ENCODE measurements around the gene FITM1.

Gene FITM1, protein sequence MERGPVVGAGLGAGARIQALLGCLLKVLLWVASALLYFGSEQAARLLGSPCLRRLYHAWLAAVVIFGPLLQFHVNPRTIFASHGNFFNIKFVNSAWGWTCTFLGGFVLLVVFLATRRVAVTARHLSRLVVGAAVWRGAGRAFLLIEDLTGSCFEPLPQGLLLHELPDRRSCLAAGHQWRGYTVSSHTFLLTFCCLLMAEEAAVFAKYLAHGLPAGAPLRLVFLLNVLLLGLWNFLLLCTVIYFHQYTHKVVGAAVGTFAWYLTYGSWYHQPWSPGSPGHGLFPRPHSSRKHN

DNA sequence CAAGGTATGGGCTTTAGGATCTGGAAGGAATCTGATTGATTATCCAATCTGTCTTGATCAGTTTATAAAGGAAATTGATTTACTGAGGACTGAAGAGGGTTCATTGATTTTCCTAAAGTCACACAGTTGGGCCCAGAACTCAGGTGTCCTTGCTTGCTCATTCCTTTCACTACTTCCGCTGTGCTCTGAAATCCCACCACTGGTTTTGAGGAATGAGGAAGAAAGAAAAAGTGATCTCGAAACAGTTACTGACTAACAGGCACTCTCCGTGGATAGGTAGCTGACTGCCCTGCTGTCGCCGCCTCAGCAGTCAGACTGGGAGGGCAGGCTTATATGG, at the start of gene FITM1:
TSS of gene FITM1 (plus strand) at position 280 of the 337 bp plus-strand sequence. CDS start 905 bp downstream, outside the sequence.
- in situ Hi-C loops (cut with MboI; ENCODE audit: low sequenced_read_pairs): no loop called here

DNA sequence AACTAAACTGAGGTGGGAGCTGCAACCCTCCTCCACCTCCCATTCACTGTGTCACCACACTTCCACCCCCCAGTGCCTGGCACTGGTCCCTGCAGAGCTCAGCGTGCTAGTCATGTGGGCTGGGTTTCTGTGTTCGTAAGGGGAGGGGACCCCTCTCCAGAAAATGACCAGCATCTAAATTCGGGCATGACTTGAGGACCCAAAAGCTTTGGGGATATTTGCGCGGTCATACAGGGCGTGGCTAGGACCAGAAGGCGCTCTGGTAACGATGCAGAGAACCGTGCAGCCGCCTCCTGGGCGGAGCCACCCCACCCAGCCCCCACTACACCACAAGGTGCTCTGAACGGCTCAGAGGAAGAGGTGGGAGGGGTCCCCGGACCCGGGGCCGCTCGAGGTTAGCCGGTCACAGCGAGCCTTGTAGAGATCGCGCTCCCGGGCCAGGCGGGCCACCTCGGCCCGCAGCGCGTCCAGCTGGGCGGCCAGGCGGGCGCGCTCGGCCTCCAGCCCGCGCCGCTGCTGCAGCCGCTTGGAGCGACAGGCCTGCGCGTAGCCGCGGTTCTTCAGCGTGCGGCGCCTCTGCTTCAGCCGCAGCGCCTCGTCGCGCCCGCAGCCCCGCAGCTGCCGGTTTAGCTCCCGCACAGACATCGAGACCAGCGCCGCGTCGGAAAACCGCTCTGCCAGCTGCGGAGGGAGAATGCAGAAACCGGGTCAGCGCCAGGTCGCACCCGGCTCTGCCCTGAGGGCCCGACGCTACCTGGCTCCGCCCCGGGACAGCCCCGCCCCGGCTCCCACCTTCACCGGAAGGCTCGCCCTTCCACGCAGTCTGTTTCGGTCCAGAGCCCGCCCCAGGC, 49.3 kb upstream of the FITM1 start:
- in situ Hi-C loops (cut with MboI; ENCODE audit: low sequenced_read_pairs): no loop called here

DNA sequence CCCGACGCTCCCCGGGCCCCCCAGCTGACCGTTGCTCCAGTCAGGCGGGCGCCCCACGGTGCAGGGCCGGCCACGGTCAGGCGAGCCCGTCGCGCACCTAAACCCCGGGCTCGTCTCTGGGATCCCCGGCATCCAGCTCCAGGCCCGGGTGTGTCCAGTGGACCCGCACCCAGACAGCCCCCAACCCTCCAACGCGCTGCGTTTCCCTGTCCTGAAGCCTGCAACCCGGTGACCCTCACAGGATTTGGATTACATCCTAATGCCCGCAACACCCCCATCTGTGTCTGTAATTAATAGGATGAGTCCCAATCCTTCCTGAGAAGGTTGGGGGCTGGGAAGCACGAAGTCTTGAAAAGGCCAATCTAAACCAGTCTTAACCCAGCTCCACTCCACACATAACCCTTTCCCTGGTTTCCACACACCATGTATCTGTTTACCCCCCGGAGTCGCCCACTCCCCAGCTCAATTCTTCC, 48.7 kb upstream of the FITM1 start:
- in situ Hi-C loops (cut with MboI; ENCODE audit: low sequenced_read_pairs): no loop called here

DNA sequence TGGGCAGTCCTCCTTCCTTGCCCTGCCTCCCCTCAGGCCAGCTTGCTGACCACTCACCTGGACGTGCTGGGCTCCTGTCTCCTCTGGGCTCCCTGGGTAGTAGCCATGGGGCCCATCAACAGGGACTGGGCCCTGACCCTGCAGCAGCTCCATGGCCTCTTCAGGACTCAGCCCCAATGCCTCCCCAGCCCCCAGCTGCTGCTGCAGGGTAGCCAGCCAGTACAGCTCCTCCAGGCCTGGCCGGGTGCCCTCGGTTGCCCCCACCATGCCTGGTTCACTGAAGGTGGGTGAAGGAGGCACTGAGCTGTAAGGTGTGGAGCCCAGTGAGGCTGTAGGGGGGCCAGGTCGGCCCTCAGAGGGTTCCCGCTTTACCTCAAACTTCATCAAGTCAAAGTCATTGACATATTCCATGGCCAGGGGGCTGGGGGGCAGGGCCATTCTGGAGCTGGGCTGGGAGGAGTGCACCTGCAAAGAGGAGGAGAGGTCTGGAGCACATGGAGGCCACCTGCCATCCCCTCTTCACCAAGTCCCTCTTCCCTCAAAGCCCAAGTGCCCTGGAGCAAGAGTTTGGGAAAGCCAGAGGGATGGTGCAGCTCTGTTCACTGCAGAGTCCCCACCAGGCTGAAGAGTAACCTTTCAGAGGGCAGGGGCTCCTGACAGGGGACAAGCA, 47.9 kb upstream of the FITM1 start:
- in situ Hi-C loops (cut with MboI; ENCODE audit: low sequenced_read_pairs): no loop called here

DNA sequence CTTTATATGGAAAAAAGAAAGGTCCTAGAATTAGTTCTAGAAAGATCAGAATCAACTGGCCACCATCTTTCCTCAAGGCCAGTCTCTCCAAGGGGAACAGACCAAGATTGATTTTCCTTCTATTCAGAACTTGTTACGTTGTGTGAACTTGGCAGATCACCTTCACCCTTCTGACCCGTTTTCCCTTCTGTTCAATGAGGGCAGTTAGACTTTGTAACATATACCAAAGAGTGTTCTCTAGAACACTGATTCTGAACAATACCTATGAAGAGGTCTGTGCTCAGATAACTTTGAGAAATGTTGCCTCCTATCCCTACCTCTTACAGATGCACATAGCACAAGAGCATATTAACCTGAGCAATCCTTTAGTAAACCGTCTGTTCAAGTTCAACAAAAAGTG, 47.0 kb upstream of the FITM1 start:
- in situ Hi-C loops (cut with MboI; ENCODE audit: low sequenced_read_pairs): no loop called here

DNA sequence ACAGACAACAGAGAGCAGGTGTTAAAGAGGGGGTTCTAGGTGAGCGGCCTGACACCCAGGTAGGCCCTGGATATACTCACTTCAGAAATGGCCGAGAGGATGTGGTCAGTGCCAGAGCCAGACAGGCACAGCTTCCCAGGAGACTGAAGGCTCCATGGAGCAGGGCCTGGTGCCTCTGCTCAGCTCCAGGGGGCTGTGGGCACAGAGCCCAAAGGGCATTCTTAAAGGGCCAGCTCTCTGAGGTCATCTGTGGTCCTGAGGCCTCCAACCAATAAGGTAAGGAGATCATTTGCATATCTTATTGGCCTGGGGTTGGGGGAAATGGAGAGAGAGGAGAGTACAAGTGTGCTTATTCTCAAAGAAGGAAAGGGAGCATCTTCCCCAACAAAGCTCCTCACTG, 46.0 kb upstream of the FITM1 start:
- in situ Hi-C loops (cut with MboI; ENCODE audit: low sequenced_read_pairs): no loop called here

DNA sequence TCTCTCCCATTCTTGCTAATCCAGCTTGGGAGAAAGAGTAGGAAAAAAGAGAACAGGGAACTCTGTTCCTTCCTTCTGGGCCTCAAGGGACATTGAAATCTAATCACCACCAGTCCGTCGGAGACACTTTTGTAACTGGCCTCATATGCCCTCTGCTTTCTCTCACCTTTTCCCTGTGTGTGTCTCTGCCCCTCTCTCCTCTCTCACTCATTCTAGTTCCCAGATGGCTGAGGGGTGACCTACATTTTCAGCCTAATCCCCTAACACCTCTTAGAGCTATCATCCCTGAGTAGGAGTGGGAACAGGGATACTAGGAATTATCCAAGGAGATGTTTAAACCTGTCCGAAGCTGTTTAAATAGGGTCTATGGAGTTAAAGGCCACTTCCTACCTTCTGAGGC, 45.2 kb upstream of the FITM1 start:
- in situ Hi-C loops (cut with MboI; ENCODE audit: low sequenced_read_pairs): no loop called here

DNA sequence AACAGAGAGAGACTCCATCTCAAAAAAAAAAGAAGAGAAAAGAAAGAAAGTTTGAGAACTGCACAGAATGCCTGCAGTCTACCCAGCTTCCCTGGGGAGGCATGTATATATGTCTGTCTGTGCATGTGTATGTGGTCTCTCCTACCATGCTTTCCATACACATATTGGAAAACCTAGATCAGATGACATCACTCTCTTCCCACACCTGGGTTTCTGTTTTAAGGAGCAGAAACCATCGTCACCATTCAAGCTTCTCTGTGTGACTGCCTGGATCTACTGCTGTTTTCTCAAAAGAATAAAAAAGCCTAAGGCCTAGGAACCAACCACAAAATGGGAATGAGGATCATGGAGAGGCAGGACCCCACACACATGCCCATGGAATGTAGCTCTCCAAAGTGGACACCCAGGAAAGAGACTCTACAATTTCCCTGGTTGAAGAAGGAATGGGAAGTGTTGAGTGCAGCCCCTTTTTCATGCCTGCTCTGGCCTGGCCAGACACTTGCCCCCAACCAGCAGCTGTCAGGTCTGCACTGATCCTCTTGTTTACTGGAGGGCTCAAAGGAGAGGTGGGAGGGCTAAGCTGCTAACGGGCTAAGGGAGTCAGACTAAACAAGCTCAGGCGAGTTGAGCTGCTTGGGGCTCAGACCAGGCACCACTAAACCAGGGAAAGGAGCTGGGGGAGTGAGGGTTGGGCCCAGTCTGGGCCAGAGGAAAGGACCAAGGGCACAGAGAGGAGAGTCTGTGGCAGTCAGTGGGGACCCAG, 44.1 kb upstream of the FITM1 start:
- in situ Hi-C loops (cut with MboI; ENCODE audit: low sequenced_read_pairs): no loop called here

DNA sequence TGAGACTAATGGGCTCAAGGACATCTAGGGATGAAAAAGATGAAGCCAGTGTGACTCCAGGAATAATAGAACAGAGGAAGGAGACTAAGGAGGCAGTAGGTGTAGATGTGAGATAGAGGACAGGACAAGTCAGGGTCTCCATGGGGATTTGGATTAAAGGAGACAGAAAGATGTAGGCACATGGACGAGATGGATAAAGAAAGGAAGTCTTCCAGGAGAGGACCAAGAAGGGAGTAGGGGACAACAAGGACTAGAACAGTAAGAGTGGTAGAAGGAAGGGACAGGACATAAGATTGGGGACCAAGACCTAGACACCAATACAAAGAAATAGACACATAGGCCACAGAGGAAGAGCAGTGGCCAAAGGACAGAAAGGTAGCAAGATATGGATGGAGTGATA, 43.5 kb upstream of the FITM1 start:
- in situ Hi-C loops (cut with MboI; ENCODE audit: low sequenced_read_pairs): no loop called here

DNA sequence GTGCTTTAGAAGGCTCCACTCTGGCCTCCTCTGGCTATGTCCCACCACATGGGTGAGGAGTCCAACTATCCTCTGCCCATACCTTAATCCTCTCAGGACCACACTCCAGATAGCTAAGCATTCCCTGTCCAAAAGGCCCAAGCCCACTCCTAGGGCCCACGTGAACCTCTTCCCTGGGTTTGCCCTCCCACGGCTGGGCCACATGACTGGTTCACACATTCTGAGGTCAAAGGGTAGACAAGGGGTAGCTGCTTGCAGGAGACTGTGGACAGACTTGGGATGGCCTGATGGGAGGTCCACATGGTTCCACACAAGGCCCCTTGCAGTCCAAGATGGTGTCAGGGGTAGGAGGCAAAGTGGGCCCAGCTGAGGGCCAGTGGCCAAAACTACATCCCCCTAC, 42.4 kb upstream of the FITM1 start:
- in situ Hi-C loops (cut with MboI; ENCODE audit: low sequenced_read_pairs): no loop called here

DNA sequence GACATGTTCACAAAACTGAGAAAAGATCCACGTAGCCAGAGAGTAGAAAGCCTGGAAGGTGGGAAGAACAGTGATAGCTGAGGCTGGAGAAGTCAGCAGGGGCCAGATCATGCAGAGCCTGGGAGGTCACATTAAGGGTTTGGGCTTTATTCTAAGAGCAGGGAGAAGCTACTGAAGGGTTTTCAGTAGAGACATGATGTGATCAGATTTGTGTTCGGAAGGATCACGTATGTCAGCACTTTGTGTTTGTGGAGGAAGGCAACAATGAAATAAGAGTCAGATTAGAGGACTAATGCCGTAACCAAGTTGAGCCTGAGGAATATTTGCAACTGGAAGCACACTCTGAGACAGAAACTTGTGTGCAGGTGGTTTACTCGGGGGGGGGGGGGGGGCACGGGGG, 40.6 kb upstream of the FITM1 start:
- in situ Hi-C loops (cut with MboI; ENCODE audit: low sequenced_read_pairs): no loop called here

DNA sequence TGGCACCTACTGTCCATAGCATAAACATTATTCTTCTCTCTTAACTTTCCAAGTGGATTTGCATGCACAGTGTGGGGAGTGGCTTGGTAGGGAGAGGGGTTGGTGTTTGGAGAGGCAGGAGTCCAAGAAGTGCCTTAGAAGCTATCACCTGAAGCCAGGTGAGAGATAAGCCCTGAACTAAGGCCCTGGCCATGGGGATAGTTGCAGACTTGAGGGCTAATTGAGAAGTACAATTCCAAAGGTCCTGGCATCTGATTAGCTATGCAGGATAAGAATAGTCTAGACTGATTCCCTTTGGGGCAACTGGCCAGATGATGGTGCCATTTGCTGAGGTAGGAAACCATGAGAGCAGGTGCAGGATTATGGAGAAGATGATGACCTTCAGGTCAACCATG, 38.4 kb upstream of the FITM1 start:
- in situ Hi-C loops (cut with MboI; ENCODE audit: low sequenced_read_pairs): no loop called here

DNA sequence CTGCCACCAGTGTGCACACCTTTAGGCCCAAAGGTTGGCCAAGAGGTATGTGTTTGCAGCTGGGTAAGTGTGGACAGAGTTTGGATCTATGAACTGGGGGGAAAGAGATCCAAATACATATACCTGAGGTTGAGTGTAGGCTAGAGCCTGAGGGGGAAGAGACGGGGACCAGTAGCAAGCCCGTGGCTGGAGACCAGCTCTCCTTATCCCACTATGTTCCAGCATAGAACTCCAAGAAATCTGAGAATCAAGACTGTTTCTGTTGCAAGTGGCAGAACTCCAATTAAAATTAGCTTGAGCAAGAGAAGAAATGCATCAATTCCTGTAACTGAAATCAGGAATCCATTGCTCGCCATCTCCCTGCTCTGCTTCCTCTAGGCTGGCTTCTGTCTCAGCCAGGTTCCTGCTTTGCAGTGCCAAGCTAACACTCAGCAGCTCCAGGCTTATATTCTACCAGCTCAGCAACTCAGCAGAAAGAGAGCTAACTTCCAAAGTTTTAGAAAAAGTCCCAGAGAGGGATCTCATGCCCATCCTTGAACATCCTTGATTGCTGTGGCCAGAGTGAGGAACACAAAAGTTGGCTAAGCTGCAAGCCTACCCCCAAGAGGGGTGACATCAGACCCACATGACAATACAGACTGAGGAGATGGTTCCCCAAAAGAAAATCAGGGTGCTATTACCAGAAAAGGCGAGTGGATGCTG, 37.8 kb upstream of the FITM1 start:
- in situ Hi-C loops (cut with MboI; ENCODE audit: low sequenced_read_pairs): no loop called here

DNA sequence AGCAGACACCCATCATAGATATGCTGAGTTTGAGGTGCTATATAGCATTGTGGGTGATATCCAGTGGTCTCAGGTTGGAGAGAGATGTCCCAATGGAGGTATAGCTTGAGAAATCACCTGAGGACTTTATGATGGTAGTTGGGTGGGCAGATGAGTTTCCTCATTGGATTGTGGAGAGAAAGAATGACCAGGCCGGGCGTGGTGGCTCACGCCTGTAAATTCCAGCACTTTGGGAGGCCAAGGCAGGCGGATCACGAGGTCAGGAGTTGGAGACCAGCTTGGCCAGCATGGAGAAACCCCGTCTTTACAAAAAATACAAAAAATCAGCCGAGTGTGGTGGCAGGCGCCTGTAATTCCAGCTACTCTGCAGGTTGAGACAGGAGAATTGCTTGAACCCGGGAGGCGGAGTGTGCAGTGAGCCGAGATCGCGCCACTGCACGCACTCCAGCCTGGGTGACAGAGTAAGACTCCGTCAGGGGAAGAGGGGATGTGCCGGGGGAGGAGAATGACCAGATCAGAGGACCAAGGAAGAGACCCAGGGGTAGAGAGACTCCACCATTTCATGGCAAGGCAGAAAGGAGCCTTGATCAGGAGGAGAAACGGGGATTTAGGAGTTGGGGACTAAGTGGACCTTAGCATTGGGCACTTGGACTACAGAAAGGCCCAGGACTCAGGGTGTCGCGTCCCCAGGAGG, 37.1 kb upstream of the FITM1 start:
- in situ Hi-C loops (cut with MboI; ENCODE audit: low sequenced_read_pairs): no loop called here

DNA sequence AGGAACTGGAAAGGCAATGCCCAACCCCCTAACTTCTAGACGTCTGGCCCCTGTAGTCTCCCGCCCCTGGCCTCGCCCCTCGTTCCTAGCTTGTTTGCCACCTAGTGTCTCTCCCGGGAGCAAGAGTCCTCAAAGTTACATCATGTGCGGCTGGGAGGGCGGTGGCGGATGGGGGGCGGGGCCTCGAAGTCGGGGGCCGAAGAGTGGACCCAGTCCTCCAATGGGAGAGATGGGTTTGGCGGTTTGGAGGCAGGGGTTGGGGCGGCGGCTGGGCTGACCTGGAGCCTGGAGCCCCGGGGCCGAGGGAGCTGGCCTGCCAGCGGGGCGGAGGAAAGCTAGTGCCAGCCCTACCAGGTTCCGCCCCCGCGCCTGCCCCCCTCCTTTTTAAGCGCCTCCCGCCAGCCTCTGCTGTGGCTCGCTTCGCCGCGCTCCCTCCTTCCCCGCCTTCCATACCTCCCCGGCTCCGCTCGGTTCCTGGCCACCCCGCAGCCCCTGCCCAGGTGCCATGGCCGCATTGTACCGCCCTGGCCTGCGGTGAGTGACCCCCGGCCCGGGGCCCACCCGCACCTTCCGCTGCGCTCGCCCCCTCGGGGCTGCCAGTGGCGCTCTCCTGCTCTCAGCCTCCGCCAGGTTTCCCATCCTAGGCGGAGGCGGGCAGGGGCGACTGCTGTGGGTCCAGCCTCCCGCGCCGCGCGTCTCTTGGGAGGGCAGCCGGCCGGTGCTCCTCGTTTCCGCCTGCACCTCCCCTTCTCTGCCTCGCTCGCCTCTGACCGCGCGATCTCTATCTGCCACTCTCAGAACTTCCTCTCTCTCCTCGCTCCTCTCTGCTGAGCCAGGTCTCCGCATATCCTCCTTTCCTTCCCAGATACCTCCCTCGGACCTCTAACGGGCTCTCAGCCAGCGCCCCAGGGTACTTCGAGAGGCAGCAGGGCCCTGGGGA, 36.3 kb upstream of the FITM1 start, which contains the start of gene PCK2:
TSS of gene PCK2 (plus strand) at position 411 of the 940 bp plus-strand sequence. CDS start at position 506, 95 bp downstream.
- in situ Hi-C loops (cut with MboI; ENCODE audit: low sequenced_read_pairs): no loop called here

DNA sequence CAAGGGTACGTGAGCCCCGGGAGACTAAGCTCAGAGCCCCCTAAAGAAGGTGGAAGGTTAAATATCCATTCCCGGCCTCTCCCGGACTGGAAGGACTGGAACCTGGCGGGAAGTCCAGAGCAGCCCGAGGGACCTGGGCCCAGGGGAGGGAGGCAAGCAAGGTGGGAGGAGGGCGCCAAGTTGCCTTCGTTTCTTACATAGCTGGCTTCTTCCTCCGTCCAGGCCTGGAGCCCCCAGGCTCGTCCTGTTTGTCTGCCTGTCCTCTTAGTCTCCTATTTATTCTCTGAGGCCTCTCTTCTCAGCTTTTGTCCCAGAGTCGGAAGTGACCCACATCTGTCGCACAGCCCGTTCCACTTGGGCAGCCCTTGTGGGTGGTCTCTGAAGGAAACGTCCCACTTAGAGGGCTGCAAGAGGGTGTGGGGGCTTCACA, 35.6 kb upstream of the FITM1 start:
- in situ Hi-C loops (cut with MboI; ENCODE audit: low sequenced_read_pairs): no loop called here

DNA sequence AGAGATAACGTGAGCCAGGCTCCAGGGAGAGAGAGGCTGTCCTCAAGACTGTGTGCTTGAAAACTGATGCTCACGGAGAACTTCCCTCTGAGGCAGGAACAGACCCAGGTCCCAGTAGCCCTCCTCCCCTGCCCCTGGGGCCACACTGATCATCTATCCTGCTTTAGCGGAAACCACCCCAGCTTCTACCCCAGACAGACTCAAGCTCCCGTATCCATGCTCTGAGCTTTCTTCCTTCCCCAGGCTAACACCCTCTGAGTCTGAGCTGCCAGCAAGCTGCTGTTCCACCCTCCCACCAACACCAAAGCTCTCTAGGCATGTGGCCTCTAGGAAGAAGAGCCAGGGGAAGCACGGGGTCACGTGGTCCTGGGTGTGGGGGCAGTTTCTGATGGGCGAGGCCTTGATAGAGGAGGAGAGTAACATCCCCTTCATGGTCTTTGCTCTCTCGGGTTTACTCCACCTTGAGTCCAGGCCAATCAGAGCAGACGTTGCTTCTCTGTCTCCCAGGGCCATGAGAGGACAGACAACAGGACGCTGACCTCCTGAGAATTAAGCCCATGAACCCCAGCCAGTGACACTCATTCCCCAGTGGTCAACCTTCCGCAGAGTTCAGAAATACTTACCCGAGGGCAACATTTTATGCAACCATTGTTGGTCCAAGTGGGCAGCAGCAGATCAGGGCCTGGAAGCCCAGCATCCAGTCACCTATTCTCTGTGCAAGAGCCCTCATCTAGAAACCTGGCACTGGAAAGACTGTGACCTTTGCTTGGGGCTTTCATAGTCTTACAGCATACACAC, 35.0 kb upstream of the FITM1 start:
- in situ Hi-C loops (cut with MboI; ENCODE audit: low sequenced_read_pairs): no loop called here
